ENCODE results near the gene LCE5A. TPM values are rescaled to one million over a fixed set of nuclear protein-coding genes. Genes with fewer than 3 reads are reported as not detected.
"Not testable (repeated sequence)": the region's sequence is repeated elsewhere in the genome, so short reads cannot be mapped to it uniquely, and the experiment has no call there.

The LCE5A gene, protein sequence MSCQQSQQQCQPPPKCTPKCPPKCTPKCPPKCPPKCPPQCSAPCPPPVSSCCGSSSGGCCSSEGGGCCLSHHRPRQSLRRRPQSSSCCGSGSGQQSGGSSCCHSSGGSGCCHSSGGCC
- not detected in 2 replicates for total RNA-seq

DNA sequence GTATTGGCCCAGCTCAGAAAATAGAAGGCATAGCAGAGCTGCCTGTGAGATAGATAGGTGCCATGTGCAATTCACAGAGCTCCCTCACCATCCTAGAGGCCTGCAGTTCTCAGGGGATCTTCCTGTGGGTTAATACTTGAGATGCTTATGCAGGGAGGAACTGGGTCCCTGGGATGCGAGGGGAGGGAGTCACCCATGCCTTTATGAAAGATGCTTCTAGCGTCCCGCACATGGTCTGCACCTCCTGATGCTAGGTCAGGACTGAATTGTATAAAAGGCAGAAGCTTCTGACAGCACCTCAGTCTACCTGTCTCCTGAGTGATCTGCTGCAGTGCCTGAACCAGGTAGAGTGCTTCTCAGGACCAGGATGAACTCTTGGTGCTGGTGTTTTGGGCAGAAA, at the start of gene LCE5A:
Gene LCE5A (plus strand): TSS at position 301 of the 400 bp plus-strand sequence. CDS start 732 bp downstream, outside the sequence.
- intact Hi-C loops (cut with micrococcal nuclease), result no loop called here

DNA sequence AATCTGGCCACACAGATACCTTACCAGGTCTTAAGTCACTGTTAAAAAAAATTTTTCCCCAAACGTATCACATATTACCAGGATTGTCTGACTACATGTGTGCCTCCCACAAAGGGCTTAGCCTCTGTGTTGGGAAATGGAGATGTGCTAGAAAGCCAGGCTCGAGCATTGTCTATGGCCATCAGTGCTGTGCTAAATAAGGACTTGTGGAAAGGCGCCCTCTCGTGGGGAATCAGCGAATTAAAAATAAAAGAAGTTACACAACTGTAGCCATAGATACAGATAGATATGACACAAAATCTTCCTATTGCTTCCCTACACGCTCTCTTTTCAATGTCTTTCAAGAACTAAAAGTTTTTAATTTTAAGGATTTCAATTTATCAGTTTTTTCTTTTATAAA, 49.1 kb upstream of the LCE5A start:
- intact Hi-C loops (cut with micrococcal nuclease), result no loop called here

DNA sequence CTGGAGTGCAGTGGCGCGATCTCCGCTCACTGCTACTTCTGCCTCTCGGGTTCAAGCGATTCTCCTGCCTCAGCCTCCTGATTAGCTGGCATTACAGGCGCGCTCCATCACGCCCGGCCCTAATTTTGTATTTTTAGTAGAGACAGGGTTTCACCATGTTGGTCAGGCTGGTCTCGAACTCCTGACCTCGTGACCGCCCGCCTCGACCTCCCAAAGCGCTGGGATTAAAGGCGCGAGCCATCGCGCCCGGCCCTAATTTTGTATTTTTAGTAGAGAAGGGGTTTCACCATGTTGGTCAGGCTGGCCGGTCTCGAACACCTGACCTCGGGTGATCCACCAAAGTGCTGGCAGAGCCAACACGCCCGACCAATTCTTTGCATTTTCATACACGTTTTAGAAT, 48.0 kb upstream of the LCE5A start:
- intact Hi-C loops (cut with micrococcal nuclease), result no loop called here

DNA sequence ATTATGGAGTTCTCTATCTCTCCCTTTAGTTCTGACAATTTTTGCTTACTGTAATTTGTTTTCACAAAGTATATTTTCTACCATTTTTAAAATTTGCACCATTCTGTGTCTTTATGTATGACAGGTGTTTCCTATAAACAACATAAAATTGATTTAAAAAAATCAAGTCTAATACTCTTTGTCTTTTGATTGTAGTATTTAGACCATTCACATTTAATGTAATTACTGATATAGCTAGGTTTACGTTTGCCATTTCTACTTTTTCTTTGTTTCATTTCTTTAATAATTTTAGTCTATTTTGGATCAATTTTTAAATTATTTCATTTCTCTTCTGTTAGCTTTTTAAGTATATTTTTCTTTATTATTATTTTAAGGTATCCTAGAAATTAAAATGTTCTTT, 44.4 kb upstream of the LCE5A start:
- intact Hi-C loops (cut with micrococcal nuclease), result no loop called here

DNA sequence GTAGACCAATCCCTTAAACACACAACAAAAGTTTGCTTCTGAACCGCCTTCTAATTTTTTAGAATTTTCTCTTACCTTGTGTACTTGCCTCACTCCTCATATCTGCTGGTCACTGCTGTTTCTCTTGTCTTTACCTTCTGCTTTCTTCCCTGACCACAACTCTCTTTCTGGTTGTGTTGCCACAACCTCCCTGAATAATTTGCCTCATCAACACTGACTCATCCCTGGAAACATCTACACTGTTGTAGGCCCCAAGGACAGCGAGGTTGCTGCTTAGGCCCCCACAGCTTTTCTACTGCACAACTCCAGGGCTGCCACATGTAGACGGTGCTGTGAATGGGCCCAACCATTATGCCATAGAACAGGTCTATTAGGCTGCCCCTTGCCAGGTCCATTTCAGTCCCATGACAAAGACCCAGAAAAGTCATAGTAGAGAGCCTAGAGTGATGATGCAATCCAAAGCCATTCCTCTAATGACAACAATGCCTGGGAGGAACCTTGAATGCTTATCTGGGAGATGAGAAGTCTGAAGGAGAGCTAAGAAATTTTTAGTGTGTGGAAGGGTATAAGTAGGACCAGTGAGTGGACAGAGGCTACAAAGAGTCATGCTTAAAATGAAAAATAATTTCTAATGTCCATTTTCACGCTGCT, 36.6 kb upstream of the LCE5A start:
- intact Hi-C loops (cut with micrococcal nuclease), result no loop called here

DNA sequence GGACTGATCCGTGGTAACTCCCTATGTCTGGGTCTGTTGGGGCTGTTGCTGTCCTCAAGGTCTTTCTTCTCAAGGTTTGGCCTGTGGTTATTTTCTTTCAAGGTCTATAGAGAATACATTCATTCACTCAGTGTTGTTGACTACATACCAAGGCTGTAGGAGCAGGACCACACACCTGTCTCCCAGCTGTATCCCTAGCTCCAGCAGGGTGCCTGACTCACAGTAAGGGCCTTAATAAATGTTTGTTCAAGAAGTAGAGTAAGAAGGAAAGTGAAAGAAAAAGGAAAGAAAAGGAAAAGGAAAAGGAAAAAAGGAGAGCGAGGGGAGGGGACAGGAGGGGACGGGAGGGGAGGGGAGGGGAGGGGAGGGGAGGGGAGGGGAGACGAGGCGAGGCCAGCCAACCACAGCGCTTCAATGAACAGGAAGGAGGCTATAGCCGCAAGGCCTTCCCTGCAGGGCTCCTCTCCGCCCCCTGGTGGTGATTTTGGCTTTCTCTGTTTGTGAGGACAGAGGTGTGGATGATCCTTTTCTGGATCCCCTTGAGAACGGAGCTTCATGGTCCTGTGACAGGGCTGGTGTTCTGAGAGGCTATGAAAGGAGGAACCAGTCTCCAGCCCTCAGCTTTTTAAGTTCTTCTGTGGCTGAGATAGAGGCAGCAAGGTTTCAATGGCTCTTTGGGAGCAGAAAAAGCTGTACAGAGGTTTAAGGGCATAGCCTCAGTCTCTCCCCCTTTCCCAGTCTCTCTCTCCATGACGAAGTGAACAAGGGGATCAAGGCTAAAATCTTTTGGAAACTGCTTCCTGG, 30.6 kb upstream of the LCE5A start:
- intact Hi-C loops (cut with micrococcal nuclease), result no loop called here

DNA sequence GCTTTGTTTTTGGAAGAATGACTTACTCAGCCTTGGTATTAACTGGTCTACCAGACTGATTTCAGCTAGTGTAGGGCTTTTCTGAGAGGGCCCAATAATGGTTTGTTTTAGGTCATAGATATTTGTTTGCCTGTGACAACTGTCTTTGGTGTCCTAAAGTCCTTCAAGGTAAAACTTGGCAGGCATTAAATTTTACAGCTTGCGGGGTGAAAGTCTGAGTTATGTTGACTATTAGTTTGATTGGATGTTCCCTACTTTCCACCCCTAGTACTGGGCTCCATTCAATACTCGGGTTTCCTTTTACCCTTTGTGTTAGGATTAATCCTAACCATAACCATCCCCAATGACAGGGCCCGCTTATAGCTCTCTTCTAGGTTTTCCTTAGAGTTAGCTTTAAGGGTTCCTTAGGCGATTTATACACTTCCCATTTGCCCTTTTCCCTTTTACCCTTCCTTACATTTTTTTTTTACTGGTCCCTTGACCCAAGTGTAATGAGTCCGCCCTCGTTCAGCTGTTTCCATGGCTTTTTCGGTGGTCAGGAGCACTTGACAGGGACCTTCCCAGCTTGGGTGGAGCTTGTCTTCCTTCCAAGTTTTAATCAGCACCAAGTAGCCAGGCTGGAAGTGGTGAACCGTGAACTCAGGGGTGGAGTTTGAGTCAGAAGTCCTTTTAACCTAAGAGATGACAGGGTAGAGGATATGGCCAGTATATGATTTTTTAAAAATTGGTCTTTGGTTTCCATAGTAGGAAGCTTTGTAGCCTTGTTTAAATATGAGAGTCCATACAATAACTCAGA, 28.5 kb upstream of the LCE5A start:
- intact Hi-C loops (cut with micrococcal nuclease), result no loop called here

DNA sequence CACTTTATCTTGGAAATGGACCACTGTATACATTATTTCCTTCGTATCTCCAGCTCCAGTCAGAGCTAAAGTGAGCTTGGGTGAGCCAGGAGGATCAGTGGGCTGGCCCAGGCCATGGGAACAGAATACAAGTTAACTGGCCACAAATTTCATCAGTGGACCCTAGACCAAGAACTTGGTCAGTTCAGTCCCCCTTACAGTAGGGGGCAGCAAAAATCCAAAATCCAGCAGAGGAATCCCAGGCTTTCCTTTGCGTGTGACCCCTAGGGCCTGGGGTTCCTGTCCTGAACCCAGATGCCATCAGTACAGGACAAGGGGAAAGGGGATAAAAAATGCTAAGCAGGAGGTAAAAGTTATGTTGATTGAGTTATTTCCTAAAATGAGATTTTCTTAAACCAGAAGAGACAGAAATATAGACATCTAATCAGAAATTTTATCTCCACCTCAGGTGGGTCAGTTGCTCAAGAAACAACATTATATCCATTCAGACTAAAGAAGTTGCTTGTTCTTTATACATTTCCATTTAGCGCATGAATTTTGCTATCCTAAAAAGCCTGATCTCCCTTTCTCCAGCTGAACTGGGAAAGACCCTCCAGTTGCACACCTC, 24.1 kb upstream of the LCE5A start:
- intact Hi-C loops (cut with micrococcal nuclease), result no loop called here

DNA sequence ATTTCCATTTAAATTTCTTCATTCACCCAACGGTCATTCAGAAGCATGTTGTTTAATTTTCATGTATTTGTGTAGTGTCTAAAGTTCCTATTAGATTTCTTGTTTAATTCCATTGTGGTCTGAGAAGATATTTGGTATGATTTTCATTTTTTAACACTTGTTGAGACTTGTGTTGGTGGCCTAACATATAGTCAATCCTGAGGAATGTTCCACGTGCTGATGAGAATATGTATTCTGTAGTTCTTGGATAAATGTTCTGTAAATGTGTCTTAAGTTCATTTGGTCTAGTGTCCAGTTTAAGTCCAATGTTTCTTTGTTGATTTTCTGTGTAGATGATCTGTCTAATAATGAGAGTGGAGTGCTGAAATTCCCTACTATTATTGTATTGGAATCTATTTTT, 22.7 kb upstream of the LCE5A start:
- intact Hi-C loops (cut with micrococcal nuclease), result no loop called here

DNA sequence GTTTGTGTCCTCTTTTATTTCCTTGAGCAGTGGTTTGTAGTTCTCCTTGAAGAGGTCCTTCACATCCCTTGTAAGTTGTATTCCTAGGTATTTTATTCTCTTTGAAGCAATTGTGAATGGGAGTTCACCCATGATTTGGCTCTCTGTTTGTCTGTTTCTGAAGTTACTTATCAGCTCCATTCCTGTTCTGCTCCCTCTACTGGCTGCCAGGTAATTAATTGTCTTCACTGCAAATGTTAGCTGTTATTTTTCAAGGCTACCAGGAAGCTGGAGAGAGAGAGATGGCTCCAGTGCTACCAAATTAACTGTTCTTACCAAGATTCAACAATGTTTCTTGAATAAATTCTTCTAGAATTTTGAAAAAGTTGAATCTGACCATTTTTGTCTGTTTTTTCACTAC, 19.1 kb upstream of the LCE5A start:
- intact Hi-C loops (cut with micrococcal nuclease), result not testable (repeated sequence)

DNA sequence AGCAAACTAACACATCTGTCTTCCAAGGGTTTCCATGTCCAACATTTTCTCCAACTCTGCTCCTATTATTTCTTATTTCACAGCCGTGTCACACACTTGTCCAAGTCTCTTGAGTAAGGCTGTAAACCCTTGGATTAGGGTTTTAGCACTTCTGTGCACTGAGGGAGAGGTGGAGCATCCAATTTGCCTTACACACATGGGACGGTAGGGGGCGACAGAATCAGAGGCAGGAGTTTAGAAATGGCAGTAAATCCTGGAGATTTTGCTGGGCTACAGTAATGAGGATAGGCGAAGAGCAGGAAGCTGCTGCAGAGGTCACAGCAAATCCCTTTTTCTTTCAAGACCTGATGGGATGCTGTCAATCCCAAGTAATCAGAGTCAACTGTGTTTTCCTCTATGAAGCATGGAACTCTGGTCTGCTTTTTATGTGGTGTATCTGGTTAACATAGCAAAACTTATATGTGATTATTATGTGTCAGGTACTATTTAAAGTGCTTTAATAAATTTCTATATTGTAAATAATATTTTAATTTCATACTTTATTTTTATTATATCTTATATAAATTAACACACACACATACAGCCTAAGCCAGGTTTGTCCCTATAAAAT, 15.4 kb upstream of the LCE5A start:
- intact Hi-C loops (cut with micrococcal nuclease), result no loop called here

DNA sequence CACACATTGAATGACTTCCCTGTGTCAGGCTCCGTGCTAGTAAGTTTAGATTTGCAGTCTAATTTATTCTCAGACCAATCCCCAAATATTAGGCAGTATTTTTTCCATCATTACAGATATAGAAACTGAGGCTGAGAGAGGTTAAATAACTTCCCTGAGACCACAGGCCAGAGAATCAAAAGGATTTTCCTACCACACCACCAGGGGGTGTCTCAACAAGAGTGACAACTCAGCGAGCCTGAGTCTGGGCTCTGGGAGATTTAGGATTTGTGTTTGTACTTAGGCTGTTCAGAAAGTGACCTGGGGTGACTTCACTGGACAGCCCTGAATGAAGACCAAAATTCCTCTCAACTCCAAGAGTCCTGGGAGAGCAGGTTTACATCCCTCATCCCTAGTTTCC, 13.3 kb upstream of the LCE5A start:
- intact Hi-C loops (cut with micrococcal nuclease), result no loop called here

DNA sequence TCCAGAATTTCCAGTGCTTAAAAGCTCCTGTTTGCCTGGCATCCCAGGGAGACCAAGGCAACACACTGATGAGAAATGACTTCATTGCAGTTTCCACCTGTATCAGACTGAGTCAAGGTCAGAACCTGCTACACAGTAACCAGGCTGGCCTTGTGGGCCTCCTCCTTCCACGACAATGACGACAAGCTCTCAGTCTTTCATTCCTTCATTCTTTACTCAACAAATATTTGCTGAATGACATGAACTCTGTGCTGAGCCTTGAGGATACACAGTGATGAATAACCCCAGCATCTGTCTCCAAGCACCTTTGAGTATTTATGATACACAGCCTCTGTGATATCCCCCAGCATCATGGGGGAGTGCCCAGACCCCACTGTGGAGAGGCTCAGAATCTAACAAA, 8.9 kb upstream of the LCE5A start:
- intact Hi-C loops (cut with micrococcal nuclease), result no loop called here

DNA sequence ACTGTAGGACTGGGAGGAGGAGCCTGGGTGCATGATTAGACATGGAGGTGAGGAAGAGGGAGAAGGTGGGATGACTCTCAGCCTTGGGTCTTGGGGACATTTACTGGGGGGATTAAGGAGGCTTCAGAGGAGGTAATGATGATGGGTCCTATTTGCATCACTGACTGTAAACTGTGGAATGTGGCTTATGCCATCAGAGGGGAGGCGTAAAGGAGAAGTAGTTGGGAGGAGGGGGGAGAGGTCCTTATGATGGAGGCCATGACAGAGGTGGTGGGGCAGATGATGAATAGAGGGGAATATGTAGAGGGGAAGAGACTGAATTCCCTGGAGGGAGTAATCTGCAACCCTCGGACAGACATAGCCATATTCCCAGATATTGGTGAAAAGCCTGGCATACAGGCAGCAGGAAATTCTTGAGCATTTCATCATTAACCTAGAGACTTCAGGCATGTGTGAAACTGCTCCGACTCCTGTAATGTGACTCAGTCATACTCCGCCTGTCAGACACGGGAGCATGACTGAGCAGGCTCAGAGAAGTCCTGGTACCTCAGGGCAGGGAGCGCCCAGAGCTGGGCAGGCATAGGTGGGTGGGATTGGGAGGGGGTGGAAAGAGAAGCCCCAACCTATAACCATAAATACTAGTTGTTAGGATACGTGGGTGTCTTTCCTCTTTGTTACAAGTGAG, 8.0 kb upstream of the LCE5A start:
- intact Hi-C loops (cut with micrococcal nuclease), result no loop called here

DNA sequence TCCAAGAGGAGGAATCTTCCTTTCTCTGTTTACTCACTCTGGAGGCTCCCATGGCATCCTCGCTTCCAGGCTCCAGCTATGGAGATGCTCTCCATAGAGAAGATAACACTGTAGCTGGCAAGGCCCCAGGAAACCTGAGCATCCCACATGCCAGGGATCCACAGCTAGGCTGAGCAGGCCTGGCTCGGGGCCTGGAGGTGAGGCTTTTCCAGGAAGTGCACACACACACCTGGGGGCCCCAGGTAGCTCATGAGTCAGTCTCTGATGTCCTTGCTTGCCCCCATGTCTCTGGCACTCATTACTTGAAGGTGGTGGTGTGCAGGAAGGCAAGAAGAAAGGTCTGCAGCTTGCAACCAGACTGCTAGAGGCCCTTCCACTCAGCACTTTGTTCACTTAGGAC, 5.5 kb upstream of the LCE5A start:
- intact Hi-C loops (cut with micrococcal nuclease), result no loop called here

DNA sequence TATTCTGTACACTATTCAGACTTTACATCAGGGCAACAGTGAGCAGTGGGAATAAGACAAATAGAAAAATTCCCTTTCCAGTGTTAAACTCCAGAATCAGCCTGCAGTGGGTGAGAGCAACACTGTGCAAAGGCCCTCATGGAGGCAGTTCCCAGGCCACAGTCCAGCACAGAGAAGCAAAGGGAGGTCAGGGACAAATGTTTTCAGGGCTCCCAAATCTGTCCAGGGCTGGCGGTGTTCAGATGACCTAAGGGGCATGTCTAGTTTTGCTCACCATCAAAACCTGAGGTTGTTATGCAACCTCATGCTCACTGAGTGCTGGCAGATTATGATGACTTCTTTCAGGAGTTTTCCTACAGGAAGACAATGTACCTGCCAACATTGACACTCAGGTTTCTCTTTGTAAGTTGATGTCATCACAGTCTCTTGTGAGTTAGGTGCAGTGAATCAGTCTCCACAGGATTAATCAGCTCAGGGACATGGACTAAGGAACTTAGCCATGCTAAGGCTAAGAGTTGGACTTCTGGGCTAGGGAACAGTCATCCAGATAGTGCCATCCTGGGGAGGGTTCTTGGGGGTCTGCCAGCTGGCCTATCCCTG, 3.6 kb upstream of the LCE5A start:
- intact Hi-C loops (cut with micrococcal nuclease), result no loop called here

DNA sequence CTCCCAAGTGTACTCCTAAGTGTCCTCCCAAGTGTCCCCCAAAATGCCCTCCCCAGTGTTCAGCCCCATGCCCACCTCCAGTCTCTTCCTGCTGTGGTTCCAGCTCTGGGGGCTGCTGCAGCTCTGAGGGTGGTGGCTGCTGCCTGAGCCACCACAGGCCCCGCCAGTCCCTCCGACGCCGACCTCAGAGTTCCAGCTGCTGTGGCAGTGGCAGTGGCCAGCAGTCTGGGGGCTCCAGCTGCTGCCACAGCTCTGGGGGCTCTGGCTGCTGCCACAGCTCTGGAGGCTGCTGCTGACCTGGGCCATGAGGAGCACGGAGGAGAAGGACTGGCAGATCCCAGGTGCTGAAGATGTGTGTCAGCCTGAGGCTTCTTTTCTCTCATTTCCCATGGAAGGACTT, 993 bp downstream of the LCE5A start:
- intact Hi-C loops (cut with micrococcal nuclease), result no loop called here

DNA sequence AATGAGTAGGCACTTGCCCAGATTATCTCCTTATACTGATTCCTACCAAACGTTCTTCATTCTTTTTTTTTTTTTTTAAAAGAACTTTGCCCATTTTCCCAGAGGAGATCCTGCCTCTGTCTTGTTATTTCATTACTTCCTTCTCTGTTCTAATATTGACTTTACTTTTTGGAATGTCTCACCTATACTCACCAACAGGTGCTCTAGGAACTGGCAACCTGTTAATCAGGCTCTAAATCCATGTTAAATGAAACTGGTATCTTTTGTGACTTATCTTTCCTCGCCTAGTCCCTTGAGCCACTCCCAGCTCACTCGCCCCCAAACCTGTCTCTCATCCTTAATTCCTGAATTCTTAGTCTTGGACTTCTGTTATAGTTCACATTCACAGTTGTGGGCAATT, 2.5 kb downstream of the LCE5A start:
- intact Hi-C loops (cut with micrococcal nuclease), result no loop called here

DNA sequence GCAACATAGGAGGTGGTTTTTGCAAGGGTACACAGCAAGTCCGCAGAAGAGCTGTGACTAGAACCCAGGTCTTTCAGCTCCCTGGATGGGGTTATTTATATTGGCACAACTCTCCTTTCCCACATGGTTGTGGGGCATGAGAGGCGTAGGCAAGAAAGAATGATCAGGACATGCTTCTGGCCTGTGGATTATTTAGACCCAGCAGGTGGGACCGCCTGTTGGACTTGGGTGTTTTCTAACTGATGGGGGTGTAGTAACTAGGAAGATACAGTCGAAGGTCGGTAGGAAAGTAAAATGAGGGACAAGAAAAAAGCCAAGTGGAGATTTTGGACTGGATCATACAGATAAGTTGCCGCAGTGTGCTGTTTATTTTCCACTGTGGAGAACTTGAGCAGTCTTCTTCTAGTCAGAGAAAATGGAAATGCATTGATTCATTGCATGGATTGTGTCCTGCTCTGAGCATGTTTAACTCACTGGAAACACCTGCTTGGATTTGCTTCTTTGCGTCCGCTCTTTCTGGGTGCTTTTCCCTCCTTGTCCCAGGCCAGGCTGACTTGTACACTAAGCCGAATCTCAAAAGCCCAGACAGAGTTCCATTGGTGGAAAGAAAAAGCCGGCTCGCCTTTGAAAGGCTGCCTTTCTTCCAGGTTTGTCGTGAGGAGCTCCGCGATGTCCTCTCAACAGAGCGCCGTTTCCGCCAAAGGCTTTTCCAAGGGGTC, 4.3 kb downstream of the LCE5A start:
- intact Hi-C loops (cut with micrococcal nuclease), result no loop called here

DNA sequence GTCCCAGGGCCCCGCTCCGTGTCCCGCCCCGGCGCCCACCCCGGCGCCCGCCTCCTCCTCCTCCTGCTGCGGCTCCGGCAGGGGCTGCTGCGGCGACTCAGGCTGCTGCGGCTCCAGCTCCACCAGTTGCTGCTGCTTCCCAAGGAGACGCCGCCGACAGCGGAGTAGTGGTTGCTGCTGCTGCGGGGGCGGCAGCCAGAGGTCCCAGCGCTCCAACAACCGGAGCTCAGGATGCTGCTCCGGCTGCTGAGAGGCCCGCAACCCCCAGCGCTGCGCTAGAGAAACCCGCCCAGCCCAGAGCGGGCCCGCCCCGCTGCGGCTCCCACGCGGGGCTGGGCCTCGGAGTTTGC, 4.8 kb downstream of the LCE5A start:
- intact Hi-C loops (cut with micrococcal nuclease), result no loop called here
